ENCODE data around the gene VEGFC. TPM values are rescaled to one million over a fixed set of nuclear protein-coding genes. Genes with fewer than 3 reads are reported as not detected.

VEGFC gene
- total RNA-seq, 2 donors from 2014 or later = 11.6 to 25.4 TPM

GRCh38 chr4:176805155-176805554, 12.4 kb upstream of the VEGFC start:
- intact Hi-C loops (cut with DNase I) = no loop called here
- DNase-seq (ENCODE audit: low spot score) = no peak

- intact Hi-C loops (cut with DNase I) = no loop called here
- no peak for DNase-seq (ENCODE audit: low spot score)
Observed at GRCh38 chr4:176800891-176801534, 8.3 kb upstream of the VEGFC start.

- DNase-seq (ENCODE audit: low spot score) = no peak
- intact Hi-C loops (cut with DNase I) = loop anchor here in 1 of 2 donors (10.0 kb wide), 1 partner anchor 245 kb away; no protein-coding TSS in a partner anchor
Observed at GRCh38 chr4:176799653-176800052, 6.9 kb upstream of the VEGFC start.

GRCh38 chr4:176798540-176798939, 5.8 kb upstream of the VEGFC start:
- no peak for DNase-seq (ENCODE audit: low spot score)
- intact Hi-C loops (cut with DNase I) = loop anchor here in 1 of 2 donors (10.0 kb wide), 1 partner anchor 246 kb away; no protein-coding TSS in a partner anchor

- no peak for DNase-seq (ENCODE audit: low spot score)
- intact Hi-C loops (cut with DNase I) = loop anchor here in 1 of 2 donors (10.0 kb wide), 1 partner anchor 249 kb away; no protein-coding TSS in a partner anchor
Observed at GRCh38 chr4:176795441-176795840, 2.7 kb upstream of the VEGFC start.

GRCh38 chr4:176794651-176795050, 1.9 kb upstream of the VEGFC start:
- intact Hi-C loops (cut with DNase I) = loop anchor here in 1 of 2 donors (10.0 kb wide), 1 partner anchor 250 kb away; no protein-coding TSS in a partner anchor
- no peak for DNase-seq (ENCODE audit: low spot score)

GRCh38 chr4:176794151-176794550, 1.4 kb upstream of the VEGFC start:
- intact Hi-C loops (cut with DNase I) = loop anchor here in 1 of 2 donors (10.0 kb wide), 1 partner anchor 251 kb away; no protein-coding TSS in a partner anchor
- DNase-seq (ENCODE audit: low spot score) = no peak

GRCh38 chr4:176793060-176793605, 411 bp upstream of the VEGFC start:
- no peak for DNase-seq (ENCODE audit: low spot score)
- intact Hi-C loops (cut with DNase I) = loop anchor here in 1 of 2 donors (10.0 kb wide), 1 partner anchor 252 kb away; no protein-coding TSS in a partner anchor

- intact Hi-C loops (cut with DNase I) = loop anchor here in 1 of 2 donors (10.0 kb wide), 1 partner anchor 253 kb away; no protein-coding TSS in a partner anchor
- DNase-seq (ENCODE audit: low spot score) = peak; percentile 79
Observed at GRCh38 chr4:176791591-176792325, 964 bp downstream of the VEGFC start.

- intact Hi-C loops (cut with DNase I) = loop anchor here in 1 of 2 donors (10.0 kb wide), 1 partner anchor 254 kb away; no protein-coding TSS in a partner anchor
- DNase-seq (ENCODE audit: low spot score) = no peak
Observed at GRCh38 chr4:176790398-176790797, 2.3 kb downstream of the VEGFC start.

- intact Hi-C loops (cut with DNase I) = loop anchor here in 1 of 2 donors (10.0 kb wide), 1 partner anchor 255 kb away; no protein-coding TSS in a partner anchor
- no peak for DNase-seq (ENCODE audit: low spot score)
Observed at GRCh38 chr4:176789955-176790354, 2.8 kb downstream of the VEGFC start.

- DNase-seq (ENCODE audit: low spot score) = no peak
- intact Hi-C loops (cut with DNase I) = no loop called here
Observed at GRCh38 chr4:176788971-176789370, 3.8 kb downstream of the VEGFC start.

- no peak for DNase-seq (ENCODE audit: low spot score)
- intact Hi-C loops (cut with DNase I) = no loop called here
Observed at GRCh38 chr4:176788248-176788647, 4.5 kb downstream of the VEGFC start.

GRCh38 chr4:176784816-176785215, 7.9 kb downstream of the VEGFC start:
- intact Hi-C loops (cut with DNase I) = no loop called here
- no peak for DNase-seq (ENCODE audit: low spot score)

GRCh38 chr4:176782794-176783193, 9.9 kb downstream of the VEGFC start:
- intact Hi-C loops (cut with DNase I) = no loop called here
- no peak for DNase-seq (ENCODE audit: low spot score)

- intact Hi-C loops (cut with DNase I) = no loop called here
Observed at GRCh38 chr4:176782191-176782590, 10.5 kb downstream of the VEGFC start.

GRCh38 chr4:176781739-176782100, 11.0 kb downstream of the VEGFC start:
- intact Hi-C loops (cut with DNase I) = no loop called here
- DNase-seq (ENCODE audit: low spot score) = no peak

More at GRCh38 chr4:176782191-176782590, 10.5 kb downstream of the VEGFC start:
- no peak for DNase-seq (ENCODE audit: low spot score)

GRCh38 chr4:176780995-176781738, 11.6 kb downstream of the VEGFC start:
- intact Hi-C loops (cut with DNase I) = no loop called here
- no peak for DNase-seq (ENCODE audit: low spot score)

GRCh38 chr4:176779421-176779820, 13.3 kb downstream of the VEGFC start:
- no peak for DNase-seq (ENCODE audit: low spot score)
- intact Hi-C loops (cut with DNase I) = no loop called here

All from posterior vena cava (tissue), 2 donors.